ENCODE measurements around the gene IL1RN.

GRCh38 chr2:113164930-113165585 is 37.7 kb downstream of the IL1RN start:
- TF ChIP-seq FOXK2 (IDR thresholded peaks at IDR 0.05) (no peak), IKZF1 (conservative IDR thresholded peaks at IDR 0.05) (no peak), RAD21 (IDR thresholded peaks at IDR 0.05; ENCODE audit: insufficient read depth, low read depth, low read length) (no peak), FOXM1 (IDR thresholded peaks at IDR 0.05; ENCODE audit: low read depth, low read length) (no peak), NRF1 (conservative IDR thresholded peaks at IDR 0.05; ENCODE audit: low read depth, low read length) (no peak), POLR2AphosphoS5 (IDR thresholded peaks at IDR 0.05; ENCODE audit: low read length) (no peak), MYC (IDR thresholded peaks at IDR 0.05; ENCODE audit: insufficient read depth, insufficient read length, insufficient replicate concordance, low read length, severe bottlenecking) (no peak), POU2F2 (IDR thresholded peaks at IDR 0.05; ENCODE audit: borderline replicate concordance, low read depth, low read length) (no peak), CTCF (IDR thresholded peaks at IDR 0.05 in 2 of 3, conservative IDR thresholded peaks at IDR 0.05 in 1 of 3; ENCODE audit: control insufficient read depth in 2 of 3, extremely low read depth in 1 of 3, insufficient read depth in 1 of 3, low read depth in 3 of 3, low read length in 3 of 3) (no peak), USF2 (IDR thresholded peaks at IDR 0.05; ENCODE audit: borderline replicate concordance, low read depth, low read length) (peak; percentile 28; the same call in 1 of the 2 replicates), CREB1 (IDR thresholded peaks at IDR 0.05; ENCODE audit: low read depth) (no peak)

Measured in GM12878 (cell line).